GM19467 (cell line): ENCODE results near the gene MRPL32.

ENCODE experiments used
- ATAC-seq: cut with Tn5 transposase; IDR thresholded peaks from one replicate; pipeline ENCODE4 v1.9.1; 2021; ENCODE audit warnings: mild to moderate bottlenecking, moderate library complexity; ENCODE audit not compliant: unreplicated experiment

The MRPL32 gene

GRCh38 chr7:42964849-42965805 is 33.0 kb downstream of the MRPL32 start:
- no peak for ATAC-seq

GRCh38 chr7:42967391-42967790 is 35.2 kb downstream of the MRPL32 start:
- ATAC-seq: no peak

GRCh38 chr7:42972699-42973500 is 40.7 kb downstream of the MRPL32 start:
- no peak for ATAC-seq

- no peak for ATAC-seq
Observed at GRCh38 chr7:42976371-42976770, 44.2 kb downstream of the MRPL32 start.

- no peak for ATAC-seq
Observed at GRCh38 chr7:42978496-42978895, 46.3 kb downstream of the MRPL32 start.

- ATAC-seq: no peak
Observed at GRCh38 chr7:42980084-42980483, 47.9 kb downstream of the MRPL32 start.

- no peak for ATAC-seq
Observed at GRCh38 chr7:42980514-42980913, 48.3 kb downstream of the MRPL32 start.

GRCh38 chr7:42981601-42982000 is 49.4 kb downstream of the MRPL32 start:
- ATAC-seq: no peak

GRCh38 chr7:42982604-42983115 is 50.5 kb downstream of the MRPL32 start:
- no peak for ATAC-seq

GRCh38 chr7:42984137-42984536 is 52.0 kb downstream of the MRPL32 start:
- ATAC-seq: no peak

GRCh38 chr7:42986213-42986612 is 54.0 kb downstream of the MRPL32 start:
- no peak for ATAC-seq

- no peak for ATAC-seq
Observed at GRCh38 chr7:42986781-42987248, 54.6 kb downstream of the MRPL32 start.
